Activated CD8-positive, alpha-beta memory T cell treated with anti-CD3 and anti-CD28 coated beads for 48 hours (primary cell): ENCODE measurements around the gene PVALB.
"Not testable (repeated sequence)": the region's sequence is repeated elsewhere in the genome, so short reads cannot be mapped to it uniquely, and the experiment has no call there.

Experiments used
- DNase-seq, 3 experiments: peaks; one replicate each; pipeline ENCODE4 v3.0.0-alpha.2; 2020; ENCODE audit warnings: low read depth in 2 of 3, low spot score in 2 of 3

Gene PVALB

DNA sequence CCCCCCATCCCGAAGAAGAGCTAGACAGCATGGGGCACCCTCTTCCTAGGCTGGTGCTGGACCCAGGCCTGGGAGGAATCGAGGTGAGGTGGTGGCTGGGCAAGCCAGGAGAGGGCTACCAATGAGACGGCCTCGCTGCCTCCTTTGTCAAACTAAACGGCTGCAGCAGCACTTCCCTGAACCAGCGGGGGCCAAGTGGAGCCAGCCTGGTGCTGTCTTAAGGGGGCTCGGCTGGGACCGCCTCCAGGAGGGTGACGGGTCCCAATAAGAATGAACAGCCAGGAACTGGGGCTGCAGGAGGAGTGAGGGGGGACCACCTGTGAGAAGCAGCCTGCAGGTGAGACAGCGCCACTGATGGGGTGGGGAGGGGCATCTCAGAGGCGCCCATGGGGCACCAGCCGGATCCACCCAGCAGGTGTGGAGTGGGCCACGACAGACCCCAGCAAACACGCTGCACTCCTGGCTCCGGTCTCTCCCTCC lies 58.0 kb downstream of the PVALB start:
- DNase-seq, result no peak

DNA sequence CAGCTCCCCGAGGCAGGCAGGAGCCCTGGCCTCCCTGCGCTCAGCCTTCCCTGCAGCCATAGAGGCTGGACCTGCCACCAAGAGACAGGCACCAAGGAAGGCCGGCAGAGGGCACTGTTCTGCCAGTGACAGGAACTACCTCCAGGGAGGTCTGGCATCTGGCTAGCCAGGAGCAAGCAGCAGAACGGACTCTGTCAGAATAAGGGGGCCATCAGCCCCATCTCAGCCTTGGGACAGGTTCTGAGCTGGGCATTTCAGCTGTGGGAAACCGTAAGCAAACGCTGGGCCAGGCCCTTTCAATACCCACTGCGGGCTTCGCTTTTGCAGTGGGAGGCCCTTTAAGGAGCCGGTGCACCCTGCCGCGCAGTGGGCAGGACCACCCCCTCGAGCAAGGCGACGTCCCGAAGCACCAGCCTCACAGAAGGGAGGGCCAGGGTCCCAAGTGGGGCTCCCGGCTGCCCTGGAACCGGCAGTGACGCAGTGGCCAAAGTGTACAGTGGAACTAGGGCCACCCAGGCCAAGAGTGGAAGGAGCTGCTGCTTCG lies 59.1 kb downstream of the PVALB start:
- DNase-seq, result peak; percentile 36 to 55 (median 52)

DNA sequence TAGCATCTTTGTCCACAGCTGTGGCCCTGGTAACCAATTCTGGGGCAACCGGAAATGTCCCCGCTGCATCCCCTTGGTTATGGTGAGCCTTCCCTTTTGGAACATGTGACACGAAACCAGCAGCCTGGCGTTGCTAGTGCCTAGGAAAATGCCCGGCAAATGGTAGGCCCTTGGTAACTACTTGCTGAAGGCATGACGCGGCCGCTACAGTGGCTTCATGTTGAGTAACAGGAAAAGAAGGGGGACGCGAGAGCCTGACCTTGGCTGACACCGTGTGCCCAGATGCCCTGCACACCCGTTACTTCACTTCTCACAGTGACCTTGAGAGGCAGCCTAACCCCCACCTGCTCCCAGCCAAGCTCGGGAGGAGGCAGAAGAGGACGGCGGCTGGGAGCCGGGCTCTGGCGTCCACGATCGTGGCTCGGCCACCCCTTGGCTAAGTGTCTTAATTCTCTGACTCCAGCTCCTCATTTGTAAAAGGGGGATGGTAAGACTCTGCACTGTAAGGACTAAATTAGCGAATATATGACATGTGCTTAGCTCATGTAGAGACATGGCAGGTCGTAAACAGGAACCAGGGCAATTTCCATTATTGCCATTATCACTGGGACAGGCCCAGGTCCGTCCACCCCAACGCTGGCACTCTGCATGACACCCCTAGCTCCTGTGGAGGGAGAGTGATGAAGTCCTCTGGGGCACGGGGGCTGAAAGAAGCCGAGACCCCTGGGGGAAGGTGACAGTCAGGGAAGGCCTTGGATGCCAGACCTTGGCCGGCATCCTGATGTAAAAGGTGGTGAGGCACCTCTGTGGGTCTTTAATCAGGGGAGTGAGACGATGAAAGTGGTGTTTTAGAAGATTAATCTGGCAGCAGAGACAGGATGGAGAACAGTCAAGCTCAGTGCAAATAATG lies 59.8 kb downstream of the PVALB start:
- DNase-seq, result no peak

DNA sequence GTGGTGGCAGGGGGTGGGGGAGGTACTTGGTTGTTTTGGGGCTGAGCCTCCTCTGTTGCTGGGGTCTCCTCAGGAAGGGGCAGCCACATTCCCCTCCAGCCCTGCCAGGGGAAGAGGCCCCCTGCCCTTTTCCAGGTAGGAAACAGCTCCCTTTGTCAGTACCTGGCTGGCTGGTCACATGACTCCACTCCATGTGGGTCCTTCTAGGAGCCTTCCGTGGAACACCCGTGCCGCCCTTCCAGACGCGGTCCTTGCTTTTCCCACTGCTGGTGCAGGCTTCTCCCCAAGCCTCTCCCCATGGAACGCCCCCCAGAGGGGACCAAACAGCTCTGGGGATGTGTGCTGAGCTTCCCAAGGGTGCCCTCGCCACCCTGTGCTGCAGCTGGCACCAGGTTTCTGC lies 60.8 kb downstream of the PVALB start:
- DNase-seq, result no peak

DNA sequence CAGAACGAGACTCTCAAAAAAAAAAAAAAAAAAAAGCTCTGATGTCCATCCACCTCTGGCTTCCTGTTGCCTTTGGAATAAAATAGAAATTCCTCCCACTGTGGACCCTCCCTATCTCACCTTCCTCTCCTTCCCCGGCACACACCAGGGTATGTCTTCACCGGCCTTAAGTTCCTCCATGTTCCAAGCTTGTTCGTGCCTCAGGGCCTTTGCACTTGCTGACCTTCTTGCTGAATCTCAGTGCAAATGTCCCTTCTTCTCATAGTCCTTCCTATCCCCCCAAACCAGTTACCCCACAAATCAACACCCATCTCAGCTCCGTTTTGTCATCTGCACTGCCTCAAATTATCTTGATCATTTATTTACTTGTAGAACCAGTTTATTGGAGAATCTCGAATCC lies 61.5 kb downstream of the PVALB start:
- DNase-seq, result no peak

DNA sequence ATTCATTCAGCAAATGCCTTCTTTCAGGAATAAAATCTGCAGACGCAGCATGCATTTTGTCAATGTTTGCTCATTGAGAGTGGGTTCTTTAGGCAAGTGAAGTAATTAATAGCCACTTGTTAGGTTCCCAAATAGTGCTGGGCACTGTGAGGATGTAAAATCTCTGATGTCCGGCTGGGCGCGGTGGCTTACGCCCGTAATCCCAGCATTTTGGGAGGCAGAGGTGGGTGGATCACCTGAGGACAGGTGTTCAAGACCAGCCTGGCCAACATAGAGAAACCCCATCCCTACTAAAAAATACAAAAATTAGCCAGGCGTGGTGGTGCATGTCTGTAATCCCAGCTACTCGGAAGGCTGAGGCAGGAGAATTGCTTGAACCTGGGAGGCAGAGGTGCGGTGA lies 62.0 kb downstream of the PVALB start:
- DNase-seq, result not testable (repeated sequence)

DNA sequence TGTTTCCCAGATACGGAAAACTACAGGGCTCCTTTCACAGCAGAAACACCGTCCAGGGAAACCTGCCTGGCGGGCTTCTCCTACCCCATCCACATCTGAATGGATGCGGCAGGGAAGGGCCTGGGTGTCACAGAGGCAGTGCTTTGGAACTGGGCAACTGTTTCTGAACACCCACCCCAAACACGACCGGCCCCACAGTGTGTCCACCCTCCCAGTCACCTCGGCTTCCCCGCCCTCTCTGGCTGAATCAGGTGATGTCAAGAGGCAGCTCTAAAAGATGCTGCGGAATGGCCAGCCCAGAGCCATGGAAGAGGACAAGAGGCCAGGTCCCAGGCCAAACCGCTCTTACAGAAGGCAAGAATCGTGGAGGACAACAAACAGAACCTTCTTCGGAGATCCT lies 62.9 kb downstream of the PVALB start:
- DNase-seq, result no peak

DNA sequence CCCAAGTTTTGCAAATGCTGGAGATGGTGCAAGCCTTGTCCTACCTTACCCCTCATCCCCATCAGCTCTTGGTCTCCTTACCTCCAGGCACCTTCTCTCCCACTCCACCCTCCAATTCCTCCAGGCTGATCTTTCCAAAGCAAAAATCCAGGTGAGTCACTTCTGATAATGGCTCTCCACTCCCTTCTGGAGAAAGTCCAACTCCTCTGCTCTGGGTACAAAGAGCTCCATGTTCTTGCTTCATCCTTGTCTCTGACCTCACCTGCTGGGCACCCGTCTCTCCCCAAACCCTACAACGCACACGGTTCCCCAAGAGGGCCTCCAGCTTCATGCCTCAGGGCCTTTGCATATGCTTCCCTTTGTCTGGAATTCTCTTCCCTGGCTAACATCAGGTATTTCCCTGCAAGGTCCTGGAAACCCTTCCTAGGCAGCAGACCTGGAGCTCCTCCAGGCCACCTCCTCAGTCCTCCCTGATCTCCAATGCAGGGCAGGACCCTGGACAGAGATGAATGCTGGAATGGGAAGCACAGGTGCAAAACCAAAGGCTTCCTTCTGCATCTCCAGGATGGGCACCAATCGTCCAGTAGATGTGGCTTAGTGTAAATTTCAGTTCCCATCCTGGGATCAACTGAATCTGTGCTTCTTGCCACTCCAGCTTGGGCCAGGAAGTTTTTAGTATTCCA lies 63.6 kb downstream of the PVALB start:
- no peak for DNase-seq
